HAP-1 (cell line): ENCODE data around the gene AVEN.
"Not testable (repeated sequence)": the region's sequence is repeated elsewhere in the genome, so short reads cannot be mapped to it uniquely, and the experiment has no call there.

Experiments
- DNase-seq, 2 experiments: peaks; one replicate each; pipeline ENCODE4 v3.0.0-alpha.2; 2016 to 2020; ENCODE audit warnings: low spot score in 2 of 2
- H3K27me3 ChIP-seq: fragments of 250-450 bp; sonication (Bioruptor Pico); 2 replicates; pipeline ENCODE4 v1.5.1; 2020; ENCODE audit warnings: low read depth, mild to moderate bottlenecking, moderate library complexity
- H3K36me3 ChIP-seq: fragments of 250-450 bp; sonication (Bioruptor Pico); replicated peaks from 2 replicates; pipeline ENCODE4 v1.5.1; 2020; ENCODE audit warnings: mild to moderate bottlenecking
- H3K4me1 ChIP-seq: fragments of 250-450 bp; sonication (Bioruptor Pico); 2 replicates; pipeline ENCODE4 v1.5.1; 2020; ENCODE audit warnings: mild to moderate bottlenecking
- H3K4me3 ChIP-seq: fragments of 250-450 bp; sonication (Bioruptor Pico); 2 replicates; pipeline ENCODE4 v1.5.1; 2020; ENCODE audit warnings: mild to moderate bottlenecking, moderate library complexity
- H3K9me3 ChIP-seq: fragments of 250-450 bp; sonication (Bioruptor Pico); 2 replicates; pipeline ENCODE4 v1.5.1; 2020; ENCODE audit warnings: mild to moderate bottlenecking, moderate library complexity
- in situ Hi-C: fragments of 300-500 bp; cut with MboI; formaldehyde crosslinking; loops from 3 replicates; pipeline ENCODE4 v1.14.3; 2020; ENCODE audit warnings: low sequenced_read_pairs, inconsistent platforms, mixed read lengths

Gene AVEN

DNA sequence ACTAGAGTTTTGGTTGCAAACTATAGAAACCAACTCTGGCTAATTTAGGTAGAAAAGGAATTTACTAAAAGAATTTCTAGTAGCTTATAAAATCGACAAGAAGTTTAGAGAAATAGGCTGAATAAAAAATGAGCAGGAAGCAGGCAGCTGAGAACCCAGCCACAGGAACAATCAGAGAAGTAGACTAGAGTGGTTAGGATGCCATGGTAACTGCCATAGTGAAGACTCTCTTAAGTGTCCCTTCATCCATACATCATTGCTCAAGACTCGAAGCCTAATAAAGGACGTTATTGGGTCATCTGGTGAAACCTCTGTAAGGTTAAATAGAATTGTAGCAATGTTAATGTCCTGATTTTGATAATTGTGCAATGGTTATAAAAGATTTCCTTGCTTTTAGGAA, 13.8 kb downstream of the AVEN start:
- Histone ChIP-seq H3K4me1 (0 out of 2 replicates have a peak, but pooled peaks cover 7% of the 10 kb centered on the region), H3K9me3 (no peaks in the 10 kb centered on the region), H3K27me3 (no peaks in the 10 kb centered on the region), H3K36me3 (no peaks in the 10 kb centered on the region), H3K4me3 (no peak overlapping the region)
- DNase-seq = no peak
- in situ Hi-C loops = no loop called here

DNA sequence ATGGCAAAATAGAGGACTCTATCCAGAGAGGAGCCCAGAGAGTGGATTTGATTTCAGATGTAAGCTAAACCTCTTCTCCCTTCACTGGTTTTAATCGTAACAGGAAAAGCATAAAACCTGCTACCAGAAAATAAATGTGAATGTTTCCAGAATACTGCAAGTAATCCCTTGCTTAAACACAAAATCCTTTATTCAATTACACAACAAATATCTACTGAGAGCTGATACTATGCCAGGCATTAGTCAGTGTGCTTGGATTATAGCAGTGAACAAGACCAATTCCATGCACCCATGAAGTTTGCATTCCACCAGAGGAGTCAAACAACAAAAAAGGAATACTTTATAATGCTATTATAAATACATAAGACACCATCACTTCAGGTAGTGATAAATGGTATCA, 15.1 kb downstream of the AVEN start:
- H3K36me3 ChIP-seq = no peaks in the 10 kb centered on the region
- 0 out of 2 replicates have a peak, but pooled peaks cover 7% of the 10 kb centered on the region for H3K4me1 ChIP-seq
- H3K9me3 ChIP-seq = no peaks in the 10 kb centered on the region
- in situ Hi-C loops = no loop called here
- no peak for DNase-seq
- no peaks in the 10 kb centered on the region for H3K27me3 ChIP-seq
- H3K4me3 ChIP-seq = no peak overlapping the region

DNA sequence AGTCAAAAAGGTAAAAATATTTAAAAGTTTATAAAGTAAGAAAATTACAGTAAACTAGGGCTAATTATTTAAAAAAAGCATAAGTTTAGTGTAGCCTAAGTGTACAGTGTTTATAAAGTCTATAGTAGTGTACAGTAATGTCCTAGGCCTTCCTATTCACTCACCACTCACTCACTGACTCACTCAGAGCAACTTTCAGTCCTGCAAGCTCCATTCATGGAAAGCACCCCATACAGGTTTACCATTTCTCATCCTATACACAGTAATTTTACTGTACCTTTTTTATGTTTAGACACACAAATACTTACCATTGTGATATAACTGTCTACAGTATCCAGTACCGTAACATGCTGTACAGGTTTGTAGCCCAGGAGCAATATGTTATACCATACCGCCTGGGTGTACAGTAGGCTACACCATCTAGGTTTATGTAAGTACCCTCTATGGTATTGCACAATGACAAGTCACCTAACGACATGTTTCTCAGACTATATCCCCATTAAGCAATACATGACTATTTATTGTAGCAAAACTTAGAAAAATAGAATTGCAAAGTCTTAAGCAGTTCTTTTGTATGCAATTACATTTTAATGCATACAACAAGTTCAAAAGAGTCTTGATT, 19.5 kb downstream of the AVEN start:
- no peak for DNase-seq
- H3K27me3 ChIP-seq = no peaks in the 10 kb centered on the region
- in situ Hi-C loops = no loop called here
- no peak overlapping the region for H3K4me3 ChIP-seq
- no peaks in the 10 kb centered on the region for H3K9me3 ChIP-seq
- H3K4me1 ChIP-seq = 0 out of 2 replicates have a peak, but pooled peaks cover 7% of the 10 kb centered on the region
- no peaks in the 10 kb centered on the region for H3K36me3 ChIP-seq

- H3K4me3 ChIP-seq, H3K4me1 ChIP-seq, H3K9me3 ChIP-seq, H3K27me3 ChIP-seq, in situ Hi-C loops, H3K36me3 ChIP-seq, DNase-seq: not testable (repeated sequence)
Observed at GRCh38 chr15:34018738-34019137, 20.3 kb downstream of the AVEN start.

DNA sequence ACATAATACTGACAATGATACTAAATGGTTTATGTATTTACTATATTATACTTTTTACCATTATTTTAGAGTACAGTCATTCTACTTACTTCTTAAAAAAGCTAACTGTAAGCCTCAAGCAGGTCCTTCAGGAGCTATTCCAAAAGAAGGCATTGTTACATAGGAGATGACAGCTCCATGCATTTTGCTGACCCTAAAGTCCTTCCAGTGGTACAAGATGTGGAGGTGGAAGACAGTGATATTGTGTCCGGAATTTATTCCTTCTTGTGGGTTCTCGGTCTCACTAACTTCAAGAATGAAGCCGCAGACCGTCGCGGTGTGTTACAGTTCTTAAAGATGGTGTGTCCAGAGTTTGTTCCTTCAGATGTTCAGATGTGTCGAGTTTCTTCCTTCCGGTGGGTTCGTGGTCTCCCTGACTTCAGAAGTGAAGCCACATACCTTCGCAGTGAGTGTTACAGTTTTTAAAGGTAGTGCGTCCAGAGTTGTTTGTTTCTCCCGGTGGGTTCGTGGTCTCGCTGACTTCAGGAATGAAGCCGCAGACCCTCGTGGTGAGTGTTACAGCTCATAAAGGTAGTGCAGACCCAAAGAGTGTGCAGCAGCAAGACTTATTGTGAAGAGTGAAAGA, 20.9 kb downstream of the AVEN start:
- no peaks in the 10 kb centered on the region for H3K36me3 ChIP-seq
- in situ Hi-C loops = no loop called here
- H3K4me1 ChIP-seq = 0 out of 2 replicates have a peak, but pooled peaks cover 7% of the 10 kb centered on the region
- H3K27me3 ChIP-seq = no peaks in the 10 kb centered on the region
- H3K4me3 ChIP-seq = no peak overlapping the region
- no peak for DNase-seq
- no peaks in the 10 kb centered on the region for H3K9me3 ChIP-seq

GRCh38 chr15:34014556-34014955, 24.4 kb downstream of the AVEN start:
- Histone ChIP-seq H3K4me3 (no peak overlapping the region), H3K27me3 (no peaks in the 10 kb centered on the region), H3K36me3 (no peaks in the 10 kb centered on the region), H3K4me1 (no peaks in the 10 kb centered on the region), H3K9me3 (no peaks in the 10 kb centered on the region)
- no peak for DNase-seq
- in situ Hi-C loops = no loop called here

GRCh38 chr15:34013746-34014145, 25.3 kb downstream of the AVEN start:
- no peak overlapping the region for H3K4me3 ChIP-seq
- DNase-seq = no peak
- in situ Hi-C loops = no loop called here
- H3K36me3 ChIP-seq = no peaks in the 10 kb centered on the region
- no peaks in the 10 kb centered on the region for H3K9me3 ChIP-seq
- no peaks in the 10 kb centered on the region for H3K27me3 ChIP-seq
- H3K4me1 ChIP-seq = no peaks in the 10 kb centered on the region

- Histone ChIP-seq H3K4me1 (no peaks in the 10 kb centered on the region), H3K4me3 (no peak overlapping the region), H3K36me3 (no peaks in the 10 kb centered on the region), H3K27me3 (no peaks in the 10 kb centered on the region), H3K9me3 (no peaks in the 10 kb centered on the region)
- DNase-seq = no peak
- in situ Hi-C loops = no loop called here
Observed at GRCh38 chr15:34012461-34013028, 26.5 kb downstream of the AVEN start.

DNA sequence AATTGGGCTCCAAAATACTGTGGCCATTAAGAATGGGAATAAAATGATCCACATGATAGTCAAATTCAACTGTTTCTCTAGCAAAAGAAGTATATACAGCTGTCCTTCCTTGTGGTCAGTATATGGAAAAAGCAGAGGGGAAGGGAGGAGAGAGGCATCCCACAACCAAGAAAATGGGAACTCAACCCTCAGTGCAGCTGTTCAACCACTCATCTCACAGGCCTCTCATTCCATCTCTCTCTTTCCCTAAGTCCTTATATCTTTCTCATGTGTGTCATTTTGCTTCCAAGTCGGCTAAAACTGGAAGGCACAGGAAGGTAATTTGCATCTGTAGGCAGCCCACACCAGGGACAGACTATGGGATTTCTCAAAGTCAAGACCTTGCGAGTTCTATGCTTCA, 27.5 kb downstream of the AVEN start:
- in situ Hi-C loops = no loop called here
- Histone ChIP-seq H3K9me3 (no peaks in the 10 kb centered on the region), H3K4me1 (peaks cover 4% of the 10 kb centered on the region)

DNA sequence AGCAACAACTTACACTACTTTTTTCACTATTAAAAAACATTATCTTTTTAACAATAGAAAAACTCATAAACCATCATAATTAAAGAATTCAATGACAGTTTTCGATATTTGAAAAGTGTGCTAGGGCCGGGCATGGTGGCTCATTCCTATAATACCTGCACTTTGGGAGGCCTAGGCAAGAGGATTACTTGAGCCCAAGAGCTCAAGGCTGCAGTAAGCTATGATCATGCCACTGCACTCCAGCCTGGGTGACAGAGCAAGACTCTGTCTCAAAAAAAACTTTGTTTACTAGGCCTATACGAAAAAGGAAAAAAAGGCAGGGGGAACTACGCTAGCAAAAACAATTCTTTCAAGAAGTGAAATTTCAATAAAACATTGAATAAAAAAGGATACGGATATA, 28.1 kb downstream of the AVEN start:
- Histone ChIP-seq H3K36me3 (no peaks in the 10 kb centered on the region), H3K9me3 (no peaks in the 10 kb centered on the region), H3K4me3 (no peak overlapping the region), H3K4me1 (peaks cover 6% of the 10 kb centered on the region), H3K27me3 (no peaks in the 10 kb centered on the region)
- DNase-seq = no peak
- in situ Hi-C loops = no loop called here

More for the DNA sequence above, 27.5 kb downstream of the AVEN start:
- no peaks in the 10 kb centered on the region for H3K27me3 ChIP-seq
- H3K4me3 ChIP-seq = no peak overlapping the region
- H3K36me3 ChIP-seq = no peaks in the 10 kb centered on the region
- DNase-seq = no peak

GRCh38 chr15:34009656-34010055, 29.3 kb downstream of the AVEN start:
- Histone ChIP-seq H3K4me1 (peaks cover 6% of the 10 kb centered on the region), H3K4me3 (no peak overlapping the region), H3K36me3 (no peaks in the 10 kb centered on the region), H3K27me3 (no peaks in the 10 kb centered on the region), H3K9me3 (no peaks in the 10 kb centered on the region)
- in situ Hi-C loops = no loop called here
- DNase-seq = peak in 1 of 2 experiments; percentile 18

GRCh38 chr15:34006381-34006780, 32.6 kb downstream of the AVEN start:
- in situ Hi-C loops = no loop called here

DNA sequence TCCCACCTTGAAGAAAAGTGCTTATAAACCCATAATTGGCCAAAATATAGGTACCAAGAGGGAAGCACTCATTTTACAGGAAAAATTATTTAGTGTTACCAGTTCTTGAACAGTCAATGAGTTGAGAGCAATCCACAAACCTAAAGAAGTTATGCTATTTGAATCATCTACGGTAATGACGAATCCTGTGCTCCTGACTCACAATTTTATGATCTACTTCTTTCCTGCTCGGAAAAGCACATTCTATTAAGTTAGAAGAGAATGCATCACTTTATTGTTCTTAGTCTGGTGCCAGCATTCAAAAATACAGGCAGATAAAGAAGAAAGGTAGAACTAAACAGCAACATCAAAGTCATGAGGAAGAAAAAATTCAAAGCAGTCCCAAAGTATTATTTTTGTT, 37.5 kb downstream of the AVEN start:
- H3K4me3 ChIP-seq = no peak overlapping the region
- DNase-seq = no peak
- H3K27me3 ChIP-seq = no peaks in the 10 kb centered on the region
- H3K9me3 ChIP-seq = no peaks in the 10 kb centered on the region
- H3K36me3 ChIP-seq = no peaks in the 10 kb centered on the region
- in situ Hi-C loops = no loop called here
- peaks cover 2% of the 10 kb centered on the region for H3K4me1 ChIP-seq

More at GRCh38 chr15:34006381-34006780, 32.6 kb downstream of the AVEN start:
- no peaks in the 10 kb centered on the region for H3K9me3 ChIP-seq
- DNase-seq = peak in 1 of 2 experiments; percentile 78
- H3K27me3 ChIP-seq = no peaks in the 10 kb centered on the region
- no peak overlapping the region for H3K4me3 ChIP-seq
- no peaks in the 10 kb centered on the region for H3K36me3 ChIP-seq
- peaks cover 6% of the 10 kb centered on the region for H3K4me1 ChIP-seq

- H3K36me3 ChIP-seq, H3K9me3 ChIP-seq, DNase-seq, H3K4me1 ChIP-seq, H3K4me3 ChIP-seq, H3K27me3 ChIP-seq, in situ Hi-C loops: not testable (repeated sequence)
Observed at GRCh38 chr15:33995666-33996065, 43.3 kb downstream of the AVEN start.
